ENCODE measurements around the gene E2F1. TPM values are rescaled to one million over a fixed set of nuclear protein-coding genes. Genes with fewer than 3 reads are reported as not detected.

E2F1 gene
- total and polyA plus RNA-seq, 2 donors (not counting 3 experiments of a cell fraction or from before 2014, with no cell fraction given): 20.7 to 29.6 TPM

DNA sequence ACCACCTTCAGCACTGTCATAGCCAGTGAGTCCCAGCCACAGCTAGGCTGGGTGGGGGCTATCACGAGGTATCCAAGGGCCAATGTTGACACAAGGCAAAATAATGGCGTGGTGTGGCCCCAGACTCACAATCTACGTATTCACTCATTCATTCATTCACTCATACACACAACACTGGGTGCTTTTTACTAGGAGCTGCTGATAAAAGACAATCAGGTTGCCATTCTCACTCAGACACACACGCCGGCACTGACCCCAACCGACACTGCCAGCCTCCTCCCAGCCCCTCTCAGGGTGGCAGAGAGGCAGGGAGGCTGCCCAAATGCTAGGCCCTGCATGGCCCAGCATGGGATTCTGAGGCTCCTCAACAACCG is 25.5 kb downstream of the E2F1 start:
- Histone ChIP-seq H3K4me1 (ENCODE audit: control insufficient read depth, extremely low read depth, insufficient read depth, low read length) (peaks cover 11% of the 10 kb centered on the region), H3K79me2 (ENCODE audit: control insufficient read depth, insufficient read depth, low read length) (no peaks in the 10 kb centered on the region), H3K9me3 (replicated peaks; ENCODE audit: control insufficient read depth, insufficient read depth, low read length) (no peaks in the 10 kb centered on the region), H3K36me3 (ENCODE audit: control insufficient read depth in 2 of 2, extremely low read depth in 1 of 2, insufficient read depth in 2 of 2, low read length in 2 of 2) (no peaks in the 10 kb centered on the region), H3K9ac (replicated peaks; ENCODE audit: extremely low read depth, insufficient read depth, low read length) (no peak overlapping the region), H2AFZ (ENCODE audit: low read depth, low read length) (no peak overlapping the region), H3K4me3 (replicated peaks in 1 of 3; ENCODE audit: insufficient read depth in 1 of 3, low read depth in 1 of 3, low read length in 3 of 3) (no peak overlapping the region), H3K27me3 (ENCODE audit: control insufficient read depth in 2 of 2, insufficient read depth in 2 of 2, low read length in 2 of 2) (no peaks in the 10 kb centered on the region), H3K27ac (ENCODE audit: insufficient read depth, low read depth, low read length) (no peak overlapping the region), H4K20me1 (replicated peaks; ENCODE audit: control insufficient read depth, extremely low read depth, insufficient read depth, low read length) (no peaks in the 10 kb centered on the region), H3K4me2 (ENCODE audit: insufficient read depth, low read length) (no peak overlapping the region), H3K9me1 (replicated peaks; ENCODE audit: control insufficient read depth, extremely low read depth, insufficient read depth, low read length) (no peaks in the 10 kb centered on the region)
- FAIRE-seq (no peak), DNase-seq (ENCODE audit: low read depth, low spot score) (no peak)
- TF ChIP-seq CTCF (IDR thresholded peaks at IDR 0.05; ENCODE audit: extremely low read depth in 1 of 2, insufficient read depth in 1 of 2, low read depth in 1 of 2, low read length in 2 of 2) (no peak), FOS (IDR thresholded peaks at IDR 0.05; ENCODE audit: borderline replicate concordance, insufficient read depth, low read length) (no peak), POLR2A (IDR thresholded peaks at IDR 0.05; ENCODE audit: low read depth, low read length) (no peak), MYC (IDR thresholded peaks at IDR 0.05; ENCODE audit: low read depth, low read length) (no peak), JUN (IDR thresholded peaks at IDR 0.05; ENCODE audit: borderline replicate concordance, insufficient read depth, insufficient read length, low read depth) (no peak), GATA2 (IDR thresholded peaks at IDR 0.05; ENCODE audit: insufficient read depth, insufficient read length, low read depth, low read length) (no peak), MAX (IDR thresholded peaks at IDR 0.05; ENCODE audit: insufficient read depth, insufficient read length) (no peak), EZH2 (IDR thresholded peaks at IDR 0.05; ENCODE audit: borderline replicate concordance, low read depth, low read length, severe bottlenecking) (no peak), POLR2AphosphoS5 (IDR thresholded peaks at IDR 0.05; ENCODE audit: insufficient read depth, low read depth, low read length) (no peak)
- dilution Hi-C loops (cut with MboI; ENCODE audit: extremely low pct_ligation_motif_present, low sequenced_read_pairs): no loop called here
- ChIA-PET CTCF (interaction anchor here (1.1 kb wide), 1 partner anchor 15 kb away, joined by 3 read pairs; no protein-coding TSS in a partner anchor), POLR2A (no interaction called here)
- intact Hi-C loops (cut with micrococcal nuclease): loop anchor here (10.0 kb wide), 1 partner anchor 334 kb away; the partner anchor contains the start of gene RALY
- BruUV-seq (replicated peaks): no TSS peak
